CD4-positive, alpha-beta T cell treated with Interferon gamma for 1 hour (primary cell): Measurements from ENCODE around the gene CD151.
A peak's percentile ranks its signal among the peaks of the same experiment; 100 is the strongest.

Experiments
- DNase-seq: peaks from one replicate; pipeline ENCODE4 v3.0.0-alpha.2; 2020

Gene CD151

GRCh38 chr11:843818-844692, 11.3 kb downstream of the CD151 start:
- DNase-seq: peak; percentile 64

- DNase-seq: peak; percentile 54
These were observed 12.2 kb downstream of the CD151 start for GRCh38 chr11:844693-845644.

GRCh38 chr11:845872-846495, 13.2 kb downstream of the CD151 start:
- no peak for DNase-seq

GRCh38 chr11:846496-847098, 13.8 kb downstream of the CD151 start:
- no peak for DNase-seq

- no peak for DNase-seq
These were observed 15.1 kb downstream of the CD151 start for GRCh38 chr11:847876-848275.

- DNase-seq: peak; percentile 55
These were observed 15.7 kb downstream of the CD151 start for GRCh38 chr11:848380-848931.

GRCh38 chr11:849104-849824, 16.5 kb downstream of the CD151 start:
- no peak for DNase-seq

GRCh38 chr11:849951-850774, 17.4 kb downstream of the CD151 start:
- DNase-seq: no peak

GRCh38 chr11:850775-851763, 18.3 kb downstream of the CD151 start:
- DNase-seq: no peak

GRCh38 chr11:852762-853161, 20.0 kb downstream of the CD151 start:
- DNase-seq: no peak

- no peak for DNase-seq
These were observed 21.1 kb downstream of the CD151 start for GRCh38 chr11:853682-854448.

GRCh38 chr11:854601-855329, 22.0 kb downstream of the CD151 start:
- DNase-seq: no peak

- no peak for DNase-seq
These were observed 22.6 kb downstream of the CD151 start for GRCh38 chr11:855330-855674.

- no peak for DNase-seq
These were observed 23.0 kb downstream of the CD151 start for GRCh38 chr11:855796-856195.

- DNase-seq: no peak
These were observed 23.6 kb downstream of the CD151 start for GRCh38 chr11:856397-856796.

- DNase-seq: no peak
These were observed 25.5 kb downstream of the CD151 start for GRCh38 chr11:858053-858761.

- no peak for DNase-seq
These were observed 26.1 kb downstream of the CD151 start for GRCh38 chr11:858762-859339.
